ENCODE results near the gene CCBE1.

DNA sequence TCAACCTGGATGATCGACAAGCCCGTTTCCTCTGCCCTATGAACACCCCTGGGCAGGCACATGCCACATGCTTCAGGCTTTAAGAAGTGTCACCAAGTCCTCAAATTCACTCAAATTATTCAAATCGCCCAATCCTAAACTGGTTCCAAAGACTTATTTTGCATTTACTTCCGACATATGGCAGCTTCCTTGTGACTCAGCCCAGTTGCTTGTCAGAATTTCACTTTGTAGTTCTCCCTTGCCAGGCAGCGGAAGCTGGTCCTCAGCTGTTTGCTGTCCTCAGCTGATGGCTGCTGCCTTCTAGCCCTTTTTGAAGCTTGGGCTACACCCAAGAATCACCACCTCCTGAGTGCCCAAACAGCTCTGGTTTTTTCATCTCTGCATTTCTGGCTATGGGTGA lies 232.7 kb downstream of the CCBE1 start:
- TF ChIP-seq POLR2A (IDR thresholded peaks at IDR 0.05) = no peak
- TF ChIP-seq, protein P1, sequence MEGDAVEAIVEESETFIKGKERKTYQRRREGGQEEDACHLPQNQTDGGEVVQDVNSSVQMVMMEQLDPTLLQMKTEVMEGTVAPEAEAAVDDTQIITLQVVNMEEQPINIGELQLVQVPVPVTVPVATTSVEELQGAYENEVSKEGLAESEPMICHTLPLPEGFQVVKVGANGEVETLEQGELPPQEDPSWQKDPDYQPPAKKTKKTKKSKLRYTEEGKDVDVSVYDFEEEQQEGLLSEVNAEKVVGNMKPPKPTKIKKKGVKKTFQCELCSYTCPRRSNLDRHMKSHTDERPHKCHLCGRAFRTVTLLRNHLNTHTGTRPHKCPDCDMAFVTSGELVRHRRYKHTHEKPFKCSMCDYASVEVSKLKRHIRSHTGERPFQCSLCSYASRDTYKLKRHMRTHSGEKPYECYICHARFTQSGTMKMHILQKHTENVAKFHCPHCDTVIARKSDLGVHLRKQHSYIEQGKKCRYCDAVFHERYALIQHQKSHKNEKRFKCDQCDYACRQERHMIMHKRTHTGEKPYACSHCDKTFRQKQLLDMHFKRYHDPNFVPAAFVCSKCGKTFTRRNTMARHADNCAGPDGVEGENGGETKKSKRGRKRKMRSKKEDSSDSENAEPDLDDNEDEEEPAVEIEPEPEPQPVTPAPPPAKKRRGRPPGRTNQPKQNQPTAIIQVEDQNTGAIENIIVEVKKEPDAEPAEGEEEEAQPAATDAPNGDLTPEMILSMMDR (IDR thresholded peaks at IDR 0.05 in 8 of 11, conservative IDR thresholded peaks at IDR 0.05 in 3 of 11) = no peak
